Epithelial cell of proximal tubule (primary cell): ENCODE results near the gene AOAH. TPM values are rescaled to one million over a fixed set of nuclear protein-coding genes. Genes with fewer than 3 reads are reported as not detected.

Experiments used
- DNase-seq: peaks from one replicate; pipeline ENCODE4 v3.0.0-alpha.2; 2011; ENCODE audit warnings: low read depth
- H3K4me3 ChIP-seq: 2 replicates; pipeline ENCODE4 v1.5.1; 2011; ENCODE audit warnings: low read depth, mild to moderate bottlenecking, low read length
- total RNA-seq: library from RNA; depleted of rRNA; stranded (reverse); fragments of >200 nt; gene quantifications from 2 replicates; pipeline ENCODE4 v1.2.3, GENCODE V29; 2015
- TF ChIP-seq, protein P1 (sequence below): conservative IDR thresholded peaks from 2 replicates; pipeline ENCODE4 v1.5.1; 2012; ENCODE audit warnings: low read depth, mild to moderate bottlenecking, low read length

AOAH gene
- total RNA-seq, 1 donor from 2014 or later = 1.2 TPM

DNA sequence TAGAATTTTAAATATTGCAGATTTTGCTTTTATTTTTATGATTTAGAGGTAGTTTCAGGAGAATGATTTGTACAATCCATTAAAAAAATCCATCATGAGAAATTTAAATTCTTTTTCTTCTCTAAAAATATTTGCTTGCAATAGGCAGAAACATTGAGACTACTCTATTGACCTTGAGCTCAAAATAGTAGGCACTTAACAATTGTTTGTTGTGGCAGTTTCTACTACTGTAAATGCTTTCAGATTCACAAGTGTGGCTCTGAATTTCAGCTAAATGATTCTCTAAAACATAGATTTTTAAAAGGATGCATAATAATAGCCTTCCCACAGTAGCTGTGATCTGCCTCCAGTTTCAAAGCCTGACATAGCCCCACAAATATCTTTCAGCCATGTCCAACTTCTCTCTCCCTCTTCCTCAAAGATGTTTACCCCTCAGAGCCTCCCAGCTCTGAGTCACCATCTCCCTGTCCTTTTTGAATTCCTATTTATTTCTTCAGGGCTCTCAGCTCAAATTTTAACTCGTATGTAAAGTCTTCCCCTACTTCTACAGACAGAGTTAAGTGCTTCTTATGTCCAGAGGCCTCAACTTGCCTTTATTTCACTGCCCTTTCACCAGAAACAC lies 160.5 kb downstream of the AOAH start:
- TF ChIP-seq, protein P1, sequence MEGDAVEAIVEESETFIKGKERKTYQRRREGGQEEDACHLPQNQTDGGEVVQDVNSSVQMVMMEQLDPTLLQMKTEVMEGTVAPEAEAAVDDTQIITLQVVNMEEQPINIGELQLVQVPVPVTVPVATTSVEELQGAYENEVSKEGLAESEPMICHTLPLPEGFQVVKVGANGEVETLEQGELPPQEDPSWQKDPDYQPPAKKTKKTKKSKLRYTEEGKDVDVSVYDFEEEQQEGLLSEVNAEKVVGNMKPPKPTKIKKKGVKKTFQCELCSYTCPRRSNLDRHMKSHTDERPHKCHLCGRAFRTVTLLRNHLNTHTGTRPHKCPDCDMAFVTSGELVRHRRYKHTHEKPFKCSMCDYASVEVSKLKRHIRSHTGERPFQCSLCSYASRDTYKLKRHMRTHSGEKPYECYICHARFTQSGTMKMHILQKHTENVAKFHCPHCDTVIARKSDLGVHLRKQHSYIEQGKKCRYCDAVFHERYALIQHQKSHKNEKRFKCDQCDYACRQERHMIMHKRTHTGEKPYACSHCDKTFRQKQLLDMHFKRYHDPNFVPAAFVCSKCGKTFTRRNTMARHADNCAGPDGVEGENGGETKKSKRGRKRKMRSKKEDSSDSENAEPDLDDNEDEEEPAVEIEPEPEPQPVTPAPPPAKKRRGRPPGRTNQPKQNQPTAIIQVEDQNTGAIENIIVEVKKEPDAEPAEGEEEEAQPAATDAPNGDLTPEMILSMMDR = no peak
- DNase-seq = no peak
- no peak overlapping the region for H3K4me3 ChIP-seq

DNA sequence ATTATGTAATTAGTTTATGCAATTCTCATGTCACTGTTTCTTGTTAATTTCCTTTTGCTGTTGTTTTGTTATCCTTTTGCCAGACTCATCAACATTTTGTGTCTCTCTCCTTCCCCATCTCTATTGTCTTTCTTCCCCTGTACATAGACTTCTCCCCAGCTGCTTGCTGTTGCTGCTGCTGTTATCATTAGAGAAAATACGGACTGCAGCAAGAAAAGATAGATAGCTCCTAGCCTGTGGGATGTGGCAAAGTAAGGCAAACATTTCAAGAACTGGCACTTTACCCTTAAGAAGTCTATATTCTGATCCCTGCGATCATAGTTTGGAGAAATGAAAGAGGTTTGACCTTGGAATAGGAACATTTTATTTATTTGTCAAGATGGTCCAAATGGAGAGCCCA lies 162.2 kb downstream of the AOAH start:
- DNase-seq = no peak
- H3K4me3 ChIP-seq = no peak overlapping the region
- TF ChIP-seq, protein P1 = no peak

DNA sequence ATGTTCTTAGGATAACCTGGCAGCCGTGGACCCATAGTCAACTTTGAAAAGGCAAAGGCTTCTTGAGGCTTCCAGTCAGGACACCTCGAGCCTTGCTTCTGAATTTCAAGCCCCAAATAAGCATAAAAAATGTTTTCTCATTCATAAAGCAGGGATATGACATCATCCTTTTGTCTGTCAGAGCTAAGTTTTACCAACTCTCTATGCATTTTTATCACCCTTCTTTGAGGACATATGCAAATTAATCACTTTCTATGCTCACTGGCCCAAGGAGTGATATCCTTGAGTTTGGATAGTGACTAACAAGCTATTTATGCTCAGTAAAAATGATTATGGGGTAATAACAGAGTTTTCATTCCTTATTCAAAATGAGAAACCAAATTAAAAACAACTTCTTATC lies 175.3 kb downstream of the AOAH start:
- no peak overlapping the region for H3K4me3 ChIP-seq
- TF ChIP-seq, protein P1 = no peak
- DNase-seq = no peak

DNA sequence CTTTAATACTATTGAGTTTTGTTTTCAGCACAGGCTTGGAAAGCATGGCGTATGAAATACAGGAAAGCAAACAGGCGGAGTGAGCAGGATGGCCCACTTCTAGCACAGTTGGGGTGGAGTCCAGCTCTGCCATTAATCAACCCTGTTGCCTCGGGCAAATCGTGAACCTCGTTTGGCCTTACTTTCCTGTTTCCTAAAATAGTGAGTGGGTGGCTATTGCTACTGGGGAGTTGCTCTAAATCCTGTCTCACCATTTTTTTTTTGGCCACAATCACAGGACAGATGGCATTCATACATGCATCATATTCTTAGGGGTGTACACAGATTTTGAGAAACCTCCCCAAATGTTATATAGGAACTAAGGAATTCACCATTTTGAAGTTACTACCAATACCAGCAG lies 176.9 kb downstream of the AOAH start:
- H3K4me3 ChIP-seq = no peak overlapping the region
- TF ChIP-seq, protein P1 = no peak
- DNase-seq = no peak

DNA sequence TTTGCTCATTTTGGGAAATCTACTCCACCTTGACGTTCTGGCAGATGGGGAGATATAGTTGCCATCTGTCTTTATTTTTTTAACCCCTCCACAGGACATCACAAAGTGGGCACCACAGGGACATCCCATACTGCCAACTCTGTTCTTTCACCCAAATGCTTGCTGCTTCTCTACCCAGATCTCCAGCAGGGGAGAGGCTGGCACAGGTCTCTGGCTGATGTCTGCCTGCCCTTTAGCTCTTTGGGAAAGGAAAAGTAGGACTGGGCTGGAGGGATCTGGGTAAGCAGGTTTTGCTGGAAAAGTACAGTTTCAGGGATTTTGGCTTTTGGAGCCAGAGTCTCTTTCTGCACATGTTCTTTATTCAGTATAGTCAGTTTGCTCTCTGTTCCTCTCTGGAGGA lies 178.0 kb downstream of the AOAH start:
- TF ChIP-seq, protein P1 = no peak

DNA sequence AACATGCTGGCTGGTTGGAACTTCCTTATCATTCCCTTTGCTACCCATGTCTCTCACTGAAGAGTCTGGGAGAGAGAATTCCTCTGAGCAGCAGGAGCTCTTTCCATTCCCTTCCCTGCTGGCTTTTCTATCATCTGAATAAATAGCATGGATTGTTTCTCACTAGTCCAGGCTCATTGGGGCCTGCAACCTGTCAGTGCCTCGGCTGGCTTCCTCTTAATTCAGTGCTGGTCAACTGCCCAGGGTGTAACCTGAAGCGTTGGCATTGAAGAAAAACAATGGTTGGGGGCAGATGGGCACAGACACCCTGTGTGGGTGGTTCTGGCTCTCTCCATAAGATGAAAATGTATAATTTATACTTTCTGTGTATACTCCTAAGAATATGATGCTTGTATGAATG lies 179.0 kb downstream of the AOAH start:
- TF ChIP-seq, protein P1 = no peak
- H3K4me3 ChIP-seq = no peak overlapping the region
- DNase-seq = no peak

More for the DNA sequence above, 178.0 kb downstream of the AOAH start:
- H3K4me3 ChIP-seq = no peak overlapping the region
- no peak for DNase-seq

DNA sequence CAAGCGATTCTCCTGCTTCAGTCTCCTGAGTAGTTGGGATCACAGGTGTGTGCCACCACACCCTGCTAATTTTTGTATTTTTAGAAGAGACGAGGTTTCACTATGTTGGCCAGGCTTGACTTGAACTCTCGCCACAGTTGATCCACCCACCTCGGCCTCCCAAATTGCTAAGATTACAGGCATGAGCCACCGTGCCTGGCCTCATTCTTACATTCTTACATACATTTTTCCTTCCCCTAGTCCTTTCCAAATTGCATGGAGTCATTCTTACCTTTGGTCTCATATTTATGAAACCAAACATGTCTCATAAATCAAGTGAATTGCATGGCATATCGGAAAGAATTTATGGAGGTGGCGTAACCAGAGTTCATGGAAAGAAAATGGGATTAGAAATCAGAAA lies 186.2 kb downstream of the AOAH start:
- no peak for DNase-seq
- no peak overlapping the region for H3K4me3 ChIP-seq
- TF ChIP-seq, protein P1 = no peak
